ENCODE measurements around the gene CEP95.
A peak's percentile ranks its signal among the peaks of the same experiment; 100 is the strongest.

The CEP95 gene

GRCh38 chr17:64520359-64520758, 13.6 kb downstream of the CEP95 start:
- DNase-seq = no peak

- no peak for DNase-seq
Observed at GRCh38 chr17:64527914-64528313, 21.1 kb downstream of the CEP95 start.

GRCh38 chr17:64529221-64529620, 22.4 kb downstream of the CEP95 start:
- no peak for DNase-seq

- DNase-seq = no peak
Observed at GRCh38 chr17:64531955-64532371, 25.2 kb downstream of the CEP95 start.

- DNase-seq = no peak
Observed at GRCh38 chr17:64532409-64532808, 25.6 kb downstream of the CEP95 start.

- no peak for DNase-seq
Observed at GRCh38 chr17:64533784-64534183, 27.0 kb downstream of the CEP95 start.

- no peak for DNase-seq
Observed at GRCh38 chr17:64534187-64534586, 27.4 kb downstream of the CEP95 start.

- DNase-seq = no peak
Observed at GRCh38 chr17:64535357-64535756, 28.6 kb downstream of the CEP95 start.

- DNase-seq = no peak
Observed at GRCh38 chr17:64536913-64537312, 30.1 kb downstream of the CEP95 start.

- no peak for DNase-seq
Observed at GRCh38 chr17:64537488-64537887, 30.7 kb downstream of the CEP95 start.

GRCh38 chr17:64538508-64539130, 31.8 kb downstream of the CEP95 start:
- DNase-seq = no peak

GRCh38 chr17:64540118-64540776, 33.5 kb downstream of the CEP95 start:
- DNase-seq = no peak

GRCh38 chr17:64544742-64545141, 38.0 kb downstream of the CEP95 start:
- no peak for DNase-seq

GRCh38 chr17:64546716-64547115, 39.9 kb downstream of the CEP95 start:
- DNase-seq = no peak

- DNase-seq = no peak
Observed at GRCh38 chr17:64547319-64547718, 40.5 kb downstream of the CEP95 start.

GRCh38 chr17:64551461-64551860, 44.7 kb downstream of the CEP95 start:
- DNase-seq = no peak

- DNase-seq = no peak
Observed at GRCh38 chr17:64554028-64554637, 47.4 kb downstream of the CEP95 start.

GRCh38 chr17:64555281-64555680, 48.5 kb downstream of the CEP95 start:
- no peak for DNase-seq

- DNase-seq = no peak
Observed at GRCh38 chr17:64564098-64564497, 57.3 kb downstream of the CEP95 start.

- DNase-seq = no peak
Observed at GRCh38 chr17:64565563-64565962, 58.8 kb downstream of the CEP95 start.

- DNase-seq = no peak
Observed at GRCh38 chr17:64571746-64572145, 65.0 kb downstream of the CEP95 start.

GRCh38 chr17:64572682-64573154, 65.9 kb downstream of the CEP95 start:
- DNase-seq = no peak

GRCh38 chr17:64573214-64573613, 66.4 kb downstream of the CEP95 start:
- peak; percentile 3 for DNase-seq

GRCh38 chr17:64574646-64575045, 67.9 kb downstream of the CEP95 start:
- DNase-seq = no peak
